AG09319 (cell line): ENCODE data around the gene SORCS1.

ENCODE experiments used
- DNase-seq: peaks from one replicate; pipeline ENCODE4 v3.0.0-alpha.2; 2010; ENCODE audit warnings: low read depth; ENCODE audit errors: extremely low read depth
- TF ChIP-seq, protein P1 (sequence below): IDR thresholded peaks from 2 replicates; pipeline ENCODE4 v1.5.1; 2011; ENCODE audit warnings: low read depth, mild to moderate bottlenecking, inconsistent platforms, low read length, moderate library complexity

Gene SORCS1

GRCh38 chr10:107163881-107164861 is at the start of gene SORCS1:
Gene SORCS1, minus strand, starts transcription at chr10:107164706.
- TF ChIP-seq, protein P1, sequence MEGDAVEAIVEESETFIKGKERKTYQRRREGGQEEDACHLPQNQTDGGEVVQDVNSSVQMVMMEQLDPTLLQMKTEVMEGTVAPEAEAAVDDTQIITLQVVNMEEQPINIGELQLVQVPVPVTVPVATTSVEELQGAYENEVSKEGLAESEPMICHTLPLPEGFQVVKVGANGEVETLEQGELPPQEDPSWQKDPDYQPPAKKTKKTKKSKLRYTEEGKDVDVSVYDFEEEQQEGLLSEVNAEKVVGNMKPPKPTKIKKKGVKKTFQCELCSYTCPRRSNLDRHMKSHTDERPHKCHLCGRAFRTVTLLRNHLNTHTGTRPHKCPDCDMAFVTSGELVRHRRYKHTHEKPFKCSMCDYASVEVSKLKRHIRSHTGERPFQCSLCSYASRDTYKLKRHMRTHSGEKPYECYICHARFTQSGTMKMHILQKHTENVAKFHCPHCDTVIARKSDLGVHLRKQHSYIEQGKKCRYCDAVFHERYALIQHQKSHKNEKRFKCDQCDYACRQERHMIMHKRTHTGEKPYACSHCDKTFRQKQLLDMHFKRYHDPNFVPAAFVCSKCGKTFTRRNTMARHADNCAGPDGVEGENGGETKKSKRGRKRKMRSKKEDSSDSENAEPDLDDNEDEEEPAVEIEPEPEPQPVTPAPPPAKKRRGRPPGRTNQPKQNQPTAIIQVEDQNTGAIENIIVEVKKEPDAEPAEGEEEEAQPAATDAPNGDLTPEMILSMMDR, result no peak
- DNase-seq, result no peak

DNA sequence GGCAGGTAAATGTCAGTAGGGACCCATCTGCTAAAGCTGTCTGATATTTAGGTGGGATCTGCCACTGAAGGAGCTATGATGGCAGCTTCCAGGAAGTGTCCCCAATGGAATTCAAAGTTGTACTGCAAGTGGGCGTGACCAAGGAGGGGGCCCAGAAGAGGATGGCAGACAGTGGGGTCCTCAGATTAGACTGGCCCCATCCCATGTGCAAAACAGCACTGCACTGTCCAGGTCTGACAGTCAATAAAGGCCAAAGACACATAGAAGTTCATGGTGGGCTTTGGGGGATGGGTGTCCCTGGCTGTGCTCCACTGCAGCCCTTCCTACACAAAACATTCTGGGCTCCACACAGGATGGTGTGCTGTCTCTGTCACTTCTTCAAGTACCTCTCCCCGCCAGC is 49.8 kb upstream of the SORCS1 start:
- DNase-seq, result no peak
- TF ChIP-seq, protein P1, result no peak

DNA sequence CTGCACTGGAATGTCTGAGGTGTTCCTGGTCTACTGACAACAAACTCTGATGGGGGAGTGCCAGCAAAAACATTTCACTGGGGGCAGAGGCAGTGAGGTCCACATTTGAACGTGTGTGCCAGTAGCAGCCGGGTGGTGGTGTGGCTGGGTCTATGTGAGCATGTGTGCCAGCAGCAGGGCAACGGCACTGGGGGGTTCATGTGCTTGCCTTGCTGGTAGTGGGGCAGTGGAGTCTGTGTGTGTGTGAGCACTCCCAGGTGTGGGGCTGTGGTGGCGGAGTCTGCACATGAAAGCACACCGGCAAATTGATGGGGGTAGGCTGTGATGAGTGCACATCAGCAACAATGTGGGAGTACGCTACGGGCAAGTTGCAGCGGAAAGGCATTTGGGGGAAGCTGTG is 49.4 kb upstream of the SORCS1 start:
- DNase-seq, result no peak
- TF ChIP-seq, protein P1, result no peak

GRCh38 chr10:107206833-107207232 is 42.3 kb upstream of the SORCS1 start:
- TF ChIP-seq, protein P1, result no peak
- DNase-seq, result no peak

- DNase-seq, result no peak
- TF ChIP-seq, protein P1, result no peak
Observed at GRCh38 chr10:107169516-107169915, 5.0 kb upstream of the SORCS1 start.

DNA sequence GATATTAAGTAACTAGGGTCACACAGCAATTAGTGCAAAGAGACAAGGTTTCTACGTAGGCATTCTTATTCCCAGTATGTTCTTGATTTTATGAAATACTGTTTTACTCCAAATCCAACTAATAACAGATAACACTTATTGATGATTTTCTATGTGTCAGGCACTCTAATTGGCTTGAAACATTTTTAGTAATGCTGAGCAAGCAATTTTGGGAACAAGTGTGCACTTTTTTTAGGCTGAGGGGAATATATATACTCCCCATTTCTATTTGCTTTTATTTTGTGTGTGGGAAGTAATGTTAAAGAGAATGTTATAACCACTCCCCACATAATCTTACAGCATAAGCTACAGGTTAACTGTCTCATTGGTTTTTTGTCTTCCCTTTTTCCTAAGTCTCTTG is 4.2 kb upstream of the SORCS1 start:
- no peak for DNase-seq
- TF ChIP-seq, protein P1, result no peak

GRCh38 chr10:107166403-107166802 is 1.9 kb upstream of the SORCS1 start:
- DNase-seq, result no peak

More at GRCh38 chr10:107166403-107166802, 1.9 kb upstream of the SORCS1 start:
- TF ChIP-seq, protein P1, result no peak
